ENCODE measurements around the gene RPAIN. TPM values are rescaled to one million over a fixed set of nuclear protein-coding genes. Genes with fewer than 3 reads are reported as not detected.

The RPAIN gene
- total and polyA plus RNA-seq, 7 donors: 21.3 to 53.8 (median 37.8) TPM

- H3K4me1 ChIP-seq: peaks cover 0 to 9% (median 0%) of the 10 kb centered on the region in 4 donors
- no peaks in the 10 kb centered on the region for H3K9me3 ChIP-seq
- H3K27ac ChIP-seq: no peak overlapping the region
- no peak overlapping the region for H3K4me3 ChIP-seq
- no peak for DNase-seq
- H3K27me3 ChIP-seq: no peaks in the 10 kb centered on the region
- peaks cover 17 to 96% (median 35%) of the 10 kb centered on the region in 4 donors for H3K36me3 ChIP-seq
- intact Hi-C loops (cut with DNase I): no loop called here
- TF ChIP-seq CTCF (IDR thresholded peaks at IDR 0.05) (no peak), POLR2A (IDR thresholded peaks at IDR 0.05) (no peak), EP300 (IDR thresholded peaks at IDR 0.05) (no peak), POLR2AphosphoS5 (IDR thresholded peaks at IDR 0.05) (no peak)
- WGBS, 2 donors: 87 to 94% methylated on average over 7 of the region's 7 CpGs
These were observed 9.2 kb upstream of the RPAIN start for GRCh38 chr17:5410594-5411272.

GRCh38 chr17:5413682-5414081 is 6.3 kb upstream of the RPAIN start:
- WGBS, 2 donors: 11 to 62% methylated on average over 4 of the region's 4 CpGs
- H3K9me3 ChIP-seq: no peaks in the 10 kb centered on the region
- peaks cover 0 to 24% (median 20%) of the 10 kb centered on the region in 4 donors for H3K4me1 ChIP-seq
- peaks cover 6 to 82% (median 21%) of the 10 kb centered on the region in 4 donors for H3K36me3 ChIP-seq
- no peak overlapping the region for H3K4me3 ChIP-seq
- no peaks in the 10 kb centered on the region for H3K27me3 ChIP-seq
- DNase-seq: no peak
- H3K27ac ChIP-seq: peak overlapping the region in 1 of 4 donors; percentile 36
- intact Hi-C loops (cut with DNase I): no loop called here
- TF ChIP-seq POLR2AphosphoS5 (IDR thresholded peaks at IDR 0.05) (no peak), POLR2A (IDR thresholded peaks at IDR 0.05) (no peak), EP300 (IDR thresholded peaks at IDR 0.05) (no peak), CTCF (IDR thresholded peaks at IDR 0.05) (no peak)

- H3K27ac ChIP-seq: no peak overlapping the region
- H3K36me3 ChIP-seq: peaks cover 0 to 59% (median 15%) of the 10 kb centered on the region in 4 donors
- 29 to 79% methylated on average over 2 of the region's 2 CpGs for WGBS, 2 donors
- peaks cover 0 to 37% (median 32%) of the 10 kb centered on the region in 4 donors for H3K4me1 ChIP-seq
- intact Hi-C loops (cut with DNase I): no loop called here
- H3K27me3 ChIP-seq: no peaks in the 10 kb centered on the region
- no peak for TF ChIP-seq EP300 (IDR thresholded peaks at IDR 0.05)
- no peak for TF ChIP-seq POLR2A (IDR thresholded peaks at IDR 0.05)
- no peak for TF ChIP-seq POLR2AphosphoS5 (IDR thresholded peaks at IDR 0.05)
- TF ChIP-seq CTCF (IDR thresholded peaks at IDR 0.05): no peak
- no peak for DNase-seq
- no peaks in the 10 kb centered on the region for H3K9me3 ChIP-seq
- H3K4me3 ChIP-seq: no peak overlapping the region
These were observed 3.1 kb upstream of the RPAIN start for GRCh38 chr17:5416901-5417300.

GRCh38 chr17:5418858-5419355 is 1.1 kb upstream of the RPAIN start:
- 0% methylated on average over 26 of the region's 26 CpGs for WGBS, 2 donors
- Histone ChIP-seq H3K27me3 (no peaks in the 10 kb centered on the region), H3K27ac (peak overlapping the region; percentile 80 to 91 (median 88)), H3K9me3 (no peaks in the 10 kb centered on the region), H3K4me3 (peak overlapping the region; percentile 54 to 83 (median 81)), H3K36me3 (peaks cover 0 to 59% (median 17%) of the 10 kb centered on the region in 4 donors), H3K4me1 (peaks cover 0 to 37% (median 28%) of the 10 kb centered on the region in 4 donors)
- intact Hi-C loops (cut with DNase I): no loop called here
- no peak for DNase-seq
- TF ChIP-seq CTCF (IDR thresholded peaks at IDR 0.05) (no peak), POLR2A (IDR thresholded peaks at IDR 0.05) (no peak), POLR2AphosphoS5 (IDR thresholded peaks at IDR 0.05) (no peak), EP300 (IDR thresholded peaks at IDR 0.05) (no peak)
